ENCODE data around the gene ZFAND2A.
"Not testable (repeated sequence)": the region's sequence is repeated elsewhere in the genome, so short reads cannot be mapped to it uniquely, and the experiment has no call there.

ZFAND2A gene

DNA sequence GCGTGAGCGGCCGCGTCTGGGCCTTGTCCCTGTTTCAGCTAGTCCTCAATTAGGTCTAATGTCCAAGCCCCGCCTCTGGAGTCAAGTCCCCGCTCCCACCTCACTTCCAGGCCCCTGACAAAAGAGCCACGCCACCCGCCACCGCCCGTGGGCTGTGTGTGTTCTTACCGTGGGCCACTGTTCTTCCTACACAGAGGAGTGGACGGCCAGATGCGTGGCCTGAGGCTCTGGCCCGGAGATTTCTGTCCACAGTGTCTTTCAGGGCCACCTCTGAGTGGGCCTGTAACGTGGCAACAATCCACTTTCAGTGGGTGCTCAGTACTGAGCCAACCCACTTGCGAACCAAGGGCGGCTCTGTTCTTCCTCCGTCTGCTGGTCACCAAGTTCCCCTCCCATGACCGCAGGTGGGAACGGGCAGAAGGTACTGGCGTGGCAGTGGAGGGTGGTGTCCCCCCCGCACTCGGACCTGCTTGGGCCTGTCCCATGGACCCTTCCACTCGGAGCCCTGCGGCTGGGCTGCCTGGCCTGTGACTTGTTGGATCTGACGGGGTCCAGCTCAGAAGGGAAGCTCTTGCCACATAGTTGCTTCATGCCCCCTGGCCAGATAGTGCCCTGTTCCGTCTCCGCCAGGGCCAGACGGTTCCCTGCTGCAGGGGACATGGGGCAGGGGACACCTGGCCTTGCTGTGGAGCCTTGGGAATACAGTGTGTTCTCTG is 15.0 kb upstream of the ZFAND2A start:
- DNase-seq (ENCODE audit: low spot score): no peak

DNA sequence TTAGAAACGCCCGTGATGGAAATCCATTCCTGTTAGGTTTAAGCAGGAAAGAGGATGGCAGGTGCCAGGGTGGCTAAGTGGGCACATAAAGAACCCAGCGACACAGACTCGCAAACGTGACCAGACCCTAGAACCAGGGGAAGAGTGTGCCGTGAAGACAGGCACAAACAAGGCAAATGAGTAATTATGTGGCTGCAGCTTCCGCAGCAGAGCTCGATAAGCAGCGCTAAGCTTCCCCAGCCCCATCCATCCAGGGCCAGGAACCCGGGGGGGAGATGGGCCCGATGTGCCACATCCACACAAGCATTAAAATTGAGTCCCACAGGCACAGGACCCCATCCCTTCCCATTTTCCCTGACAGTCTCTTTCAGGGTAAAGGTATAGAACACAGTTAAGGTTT is 14.0 kb upstream of the ZFAND2A start:
- no peak for DNase-seq (ENCODE audit: low spot score)

DNA sequence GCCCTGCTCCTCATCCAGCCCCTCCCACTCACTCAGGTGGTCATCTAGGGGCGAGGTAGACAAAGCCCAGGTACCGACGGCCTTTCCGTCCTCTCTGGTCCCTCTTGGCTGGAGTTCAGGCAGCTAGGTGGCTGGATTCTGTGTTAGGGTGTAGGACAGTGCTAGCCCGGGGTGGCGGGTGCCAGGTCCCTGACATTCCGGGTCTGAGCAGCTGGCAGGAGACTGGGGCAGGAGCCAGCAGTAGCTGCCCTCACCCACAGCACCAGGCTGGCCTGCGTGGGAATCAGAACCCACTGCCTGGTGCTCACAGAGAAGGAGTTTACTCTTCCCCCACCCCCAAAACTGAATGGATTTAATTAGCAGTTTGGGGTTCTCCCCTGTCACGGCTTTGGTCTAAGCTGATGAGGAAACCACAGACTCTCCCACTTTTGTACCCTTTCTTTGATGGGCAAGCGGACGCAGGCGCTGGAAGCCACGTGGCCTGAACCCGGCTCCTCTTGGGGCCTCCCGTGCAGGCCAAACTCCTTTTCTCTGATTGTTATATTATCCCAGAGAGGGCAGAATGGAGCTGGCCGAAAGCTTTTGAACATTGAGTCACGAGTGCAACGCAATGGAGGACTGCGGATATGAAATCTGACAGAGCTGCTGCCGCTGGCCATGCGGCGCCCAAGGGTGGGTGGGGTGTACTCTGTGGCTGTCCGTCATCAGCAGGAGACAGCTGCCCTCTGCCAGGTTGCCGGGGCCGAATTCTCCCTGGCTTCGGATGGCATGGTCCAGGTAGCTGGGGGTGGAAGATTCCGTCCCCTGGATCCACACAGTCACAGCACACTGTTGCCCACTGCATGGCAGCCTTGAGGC is 12.9 kb upstream of the ZFAND2A start:
- no peak for DNase-seq (ENCODE audit: low spot score)

DNA sequence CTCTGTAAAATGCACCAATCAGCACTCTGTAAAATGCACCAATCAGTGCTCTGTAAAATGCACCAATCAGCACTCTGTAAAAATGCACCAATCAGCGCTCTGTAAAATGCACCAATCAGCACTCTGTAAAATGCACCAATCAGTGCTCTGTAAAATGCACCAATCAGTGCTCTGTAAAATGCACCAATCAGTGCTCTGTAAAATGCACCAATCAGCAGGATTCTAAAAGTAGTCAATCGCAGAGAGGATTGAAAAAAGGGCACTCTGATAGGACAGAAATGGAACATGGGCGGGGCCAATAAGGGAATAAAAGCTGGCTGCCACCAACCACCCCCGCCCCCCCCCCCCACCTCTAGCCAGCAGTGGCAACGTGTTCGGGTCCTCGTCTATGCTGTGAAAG is 11.5 kb upstream of the ZFAND2A start:
- DNase-seq (ENCODE audit: low spot score): not testable (repeated sequence)

DNA sequence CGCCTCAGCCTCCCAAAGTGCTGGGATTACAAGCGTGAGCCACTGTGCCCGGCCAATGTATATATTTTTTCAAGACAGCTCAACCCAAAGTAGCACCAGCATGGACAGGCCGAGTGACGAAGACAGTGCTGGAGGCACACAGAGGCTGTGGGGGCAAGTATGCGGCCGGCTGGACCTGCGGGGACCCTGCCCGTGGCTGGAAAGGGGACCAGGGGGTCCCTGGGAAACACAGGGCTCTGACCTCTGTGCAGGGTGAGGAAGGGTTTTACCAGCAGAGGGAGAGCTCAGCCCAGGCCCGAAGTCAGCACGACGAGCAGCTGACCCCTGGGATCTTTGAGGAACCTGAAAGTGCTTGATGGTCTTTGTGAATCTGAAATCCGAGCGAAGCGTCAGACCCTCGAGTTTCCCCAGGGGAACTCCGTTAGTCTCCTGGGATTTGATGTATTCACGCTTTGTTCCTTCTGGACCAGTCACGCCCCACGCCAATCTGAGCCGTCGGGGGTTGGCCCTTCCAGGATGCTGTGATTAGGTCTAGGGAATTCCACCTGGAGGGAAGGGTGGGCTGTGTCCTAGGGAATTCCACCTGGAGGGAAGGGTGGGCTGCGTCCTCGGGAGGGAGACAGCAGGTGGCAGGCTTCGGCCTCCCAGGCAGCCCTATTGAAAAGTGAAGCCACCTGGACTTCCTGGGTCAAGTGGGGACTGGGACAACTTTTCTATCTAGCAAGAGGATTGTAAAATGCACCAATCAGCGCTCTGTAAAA is 10.9 kb upstream of the ZFAND2A start:
- DNase-seq (ENCODE audit: low spot score): no peak

DNA sequence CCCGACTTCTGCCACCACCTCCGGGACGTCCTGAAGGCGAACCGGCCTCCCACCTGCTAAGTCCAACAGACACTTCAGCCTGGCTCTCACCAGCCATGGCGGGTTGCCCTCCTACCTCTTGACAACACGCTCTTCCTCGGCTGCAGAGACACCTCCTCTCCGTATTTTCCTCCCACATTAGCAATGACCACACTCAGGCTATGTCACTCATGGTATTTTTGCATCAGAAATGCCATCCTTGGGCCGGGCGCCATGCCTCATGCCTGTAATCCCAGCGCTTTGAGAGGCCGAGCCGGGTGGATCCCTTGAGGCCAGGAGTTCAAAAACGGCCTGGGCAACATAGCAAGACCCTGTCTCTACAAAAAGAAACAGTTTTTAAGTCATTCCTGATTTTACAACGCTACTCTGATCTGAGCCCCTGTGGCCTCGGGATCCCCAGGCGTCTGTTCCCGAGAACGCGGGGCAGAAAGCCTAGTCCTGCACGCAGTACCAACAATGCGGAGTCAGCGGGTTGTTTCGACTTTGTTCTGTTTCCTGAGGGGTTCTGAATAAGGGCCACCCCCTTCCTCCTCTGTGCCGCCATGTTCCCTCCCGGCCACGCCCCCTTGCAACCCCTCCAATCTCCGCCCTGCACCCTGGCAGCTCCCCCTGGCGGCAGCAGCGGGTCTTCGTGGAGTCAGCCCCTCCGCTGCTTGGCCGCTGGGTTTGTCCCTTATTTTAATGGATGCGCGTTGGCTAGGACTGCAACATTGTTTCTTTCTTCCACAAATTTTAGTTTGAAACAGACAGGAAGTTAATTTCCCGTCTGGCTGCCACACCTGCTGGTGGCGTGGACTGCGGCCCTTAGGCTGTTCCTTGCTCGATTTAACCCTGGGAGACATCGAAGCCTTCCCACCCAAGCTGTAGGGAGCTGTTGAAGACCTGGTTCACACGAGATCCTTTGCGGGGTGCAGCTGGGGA is 9.7 kb upstream of the ZFAND2A start:
- no peak for DNase-seq (ENCODE audit: low spot score)

DNA sequence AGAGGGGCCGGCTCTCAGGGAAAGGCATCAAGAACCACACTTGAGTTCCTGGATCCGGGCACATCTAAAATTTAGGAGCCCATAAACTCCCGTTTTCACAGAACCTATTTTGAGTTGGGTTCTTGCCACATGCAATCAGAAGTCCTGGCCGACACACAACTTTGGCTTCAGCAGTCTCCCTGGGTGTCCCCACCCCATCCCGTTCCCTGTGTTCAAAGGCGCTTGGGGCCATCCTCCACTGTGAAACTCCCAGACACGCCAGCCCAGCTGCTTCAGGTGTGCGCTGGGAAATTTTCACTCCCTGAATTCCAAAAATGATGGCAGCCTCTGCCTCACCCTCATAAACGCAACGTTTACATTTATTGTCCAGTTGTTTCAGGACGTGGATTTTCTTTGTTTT is 8.4 kb upstream of the ZFAND2A start:
- DNase-seq (ENCODE audit: low spot score): no peak

DNA sequence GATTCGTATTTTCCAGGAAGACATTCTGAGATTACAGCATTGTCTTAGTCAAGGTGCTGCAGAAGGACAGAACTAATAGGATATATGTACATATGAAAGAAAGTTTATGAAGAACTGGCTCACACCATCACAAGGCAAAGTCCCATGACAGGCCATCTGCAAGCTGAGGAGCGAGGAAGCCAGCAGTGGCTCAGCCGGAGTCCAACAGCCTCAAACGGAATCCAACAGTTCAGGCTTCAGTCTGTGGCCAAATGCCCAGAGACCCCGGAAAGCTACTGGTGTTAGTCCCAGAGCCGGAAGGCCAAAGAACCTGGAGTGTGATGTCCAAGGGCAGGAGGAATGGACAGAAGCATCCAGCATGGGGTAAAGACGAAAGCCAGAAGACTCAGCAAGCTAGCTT is 4.4 kb upstream of the ZFAND2A start:
- no peak for DNase-seq (ENCODE audit: low spot score)

DNA sequence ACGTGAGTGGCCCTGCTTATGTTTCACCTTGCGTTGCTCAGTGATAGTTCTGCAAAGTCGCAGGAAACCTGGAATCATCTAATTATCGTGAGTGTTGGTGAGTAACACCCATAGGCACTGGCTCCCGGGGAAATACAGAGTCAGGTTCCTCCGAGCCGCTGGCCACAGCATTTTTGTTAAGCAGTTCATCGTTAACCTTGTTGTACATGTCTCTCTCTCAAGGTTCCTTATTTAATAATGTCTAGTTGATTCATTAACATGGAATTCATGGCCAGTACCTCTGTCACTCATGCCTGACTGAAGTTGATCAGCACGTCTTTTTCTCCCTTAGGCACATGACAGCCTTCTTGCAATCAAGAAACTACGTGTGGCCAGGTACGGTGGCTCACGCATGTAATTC is 3.1 kb upstream of the ZFAND2A start:
- DNase-seq (ENCODE audit: low spot score): no peak

DNA sequence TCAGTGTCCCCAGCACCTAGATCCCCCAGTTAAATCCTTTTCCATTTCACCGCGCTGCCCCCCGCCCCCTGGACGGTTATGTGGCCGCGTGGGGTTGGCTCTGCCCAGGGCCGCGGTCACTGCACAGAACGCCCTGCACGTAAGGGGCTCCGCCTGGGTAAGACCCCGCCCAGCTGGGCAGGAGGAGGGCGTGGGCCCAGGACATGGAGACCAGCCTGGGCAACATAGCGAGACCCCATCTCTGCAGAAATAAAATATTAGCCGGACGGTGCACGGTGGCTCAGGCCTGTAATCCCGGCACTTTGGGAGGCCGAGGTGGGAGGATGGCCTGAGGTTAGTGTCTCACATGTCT is 650 bp upstream of the ZFAND2A start:
- DNase-seq (ENCODE audit: low spot score): no peak

DNA sequence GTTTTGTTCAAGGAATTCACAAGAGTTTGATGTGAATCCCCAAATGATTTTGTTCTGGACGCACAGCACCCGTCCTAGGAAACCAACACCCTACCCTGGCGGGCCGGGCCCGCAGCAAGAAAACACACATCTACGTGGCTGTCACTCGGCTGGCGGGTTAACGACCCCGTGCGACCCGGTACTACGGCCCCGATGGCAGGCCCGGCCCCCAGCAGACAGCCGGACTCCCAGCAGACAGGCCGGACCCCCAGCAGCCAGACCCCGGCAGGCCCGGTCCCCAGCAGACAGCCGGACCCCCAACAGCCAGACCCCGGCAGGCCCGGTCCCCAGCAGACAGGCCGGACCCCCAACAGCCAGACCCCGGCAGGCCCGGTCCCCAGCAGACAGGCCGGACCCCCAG is 765 bp downstream of the ZFAND2A start:
- not testable (repeated sequence) for DNase-seq (ENCODE audit: low spot score)

DNA sequence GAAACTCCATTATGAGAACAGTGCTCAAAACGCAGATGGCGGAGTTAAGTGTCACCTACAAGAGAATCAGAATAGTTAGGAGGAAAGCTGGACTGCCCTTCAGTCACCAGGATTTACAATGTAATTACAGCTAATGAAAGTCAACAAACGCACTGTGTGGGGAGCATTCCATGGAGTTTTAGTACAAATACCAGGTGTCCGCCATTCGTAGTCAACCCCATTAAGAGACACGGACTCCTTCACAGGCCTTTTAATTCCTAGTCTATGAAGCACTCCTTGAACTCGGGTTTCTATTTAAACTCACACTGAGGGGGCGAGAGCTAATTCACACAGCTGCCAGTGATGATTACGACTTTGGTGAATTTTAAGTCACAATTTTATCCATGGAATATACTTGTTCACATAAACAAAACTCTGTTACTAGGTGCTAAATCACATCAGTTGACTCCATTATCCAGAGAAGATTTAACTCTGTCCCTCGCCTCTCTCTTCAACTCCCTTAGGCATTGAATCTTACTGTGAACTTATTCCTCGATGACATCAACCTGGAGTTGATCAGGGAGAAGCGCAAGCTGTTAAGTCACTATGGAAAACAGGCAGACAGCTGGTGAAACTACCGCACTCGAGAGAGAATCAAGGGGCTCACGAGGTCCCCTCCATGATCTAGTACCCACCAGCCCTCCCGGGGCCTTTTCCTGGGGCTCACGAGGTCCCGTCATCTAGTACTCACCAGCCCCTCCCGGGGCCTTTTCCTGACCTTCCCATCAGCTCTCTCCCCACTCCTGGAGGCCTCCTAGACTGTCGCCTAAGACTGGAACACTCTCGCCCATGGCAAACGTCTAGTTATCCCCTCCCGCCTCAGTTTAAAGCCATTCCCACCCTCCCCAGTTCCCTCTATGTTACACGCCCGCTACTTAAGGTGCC is 1.5 kb downstream of the ZFAND2A start:
- DNase-seq (ENCODE audit: low spot score): no peak

DNA sequence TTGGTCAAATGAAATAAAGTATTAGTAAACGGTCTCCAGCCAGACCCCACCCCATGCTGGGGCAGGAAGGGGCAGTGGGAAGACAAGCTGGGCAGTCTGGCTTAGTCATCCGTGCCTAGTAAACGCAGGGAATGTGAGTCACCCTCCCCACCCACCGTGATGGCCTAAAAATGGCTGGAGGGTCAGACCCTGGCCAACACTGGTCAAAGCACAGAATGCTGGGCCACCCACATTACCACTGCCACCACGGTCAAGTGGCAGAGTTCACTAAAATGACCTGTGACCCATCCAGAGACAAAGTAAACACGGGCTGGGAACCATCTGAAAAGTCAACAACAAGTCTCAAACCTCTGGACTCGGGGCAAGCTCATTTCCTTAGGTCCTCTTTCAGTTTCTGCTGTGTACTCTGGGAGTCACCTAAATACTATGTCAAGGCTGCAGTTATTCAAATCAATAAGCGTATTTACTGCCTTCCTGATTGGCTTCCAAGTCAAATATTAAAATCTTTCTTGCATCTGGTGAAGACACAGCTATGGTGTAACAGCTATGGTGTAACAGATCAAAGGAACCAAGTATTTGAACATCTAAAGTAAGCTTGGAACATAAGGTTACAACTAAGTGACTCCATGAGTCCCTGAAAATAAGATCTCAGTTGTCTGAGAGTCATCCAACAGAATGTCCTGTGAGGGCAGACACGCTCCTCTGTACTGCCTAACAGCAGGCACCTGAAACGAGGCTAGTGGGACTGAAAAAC is 3.0 kb downstream of the ZFAND2A start:
- no peak for DNase-seq (ENCODE audit: low spot score)

DNA sequence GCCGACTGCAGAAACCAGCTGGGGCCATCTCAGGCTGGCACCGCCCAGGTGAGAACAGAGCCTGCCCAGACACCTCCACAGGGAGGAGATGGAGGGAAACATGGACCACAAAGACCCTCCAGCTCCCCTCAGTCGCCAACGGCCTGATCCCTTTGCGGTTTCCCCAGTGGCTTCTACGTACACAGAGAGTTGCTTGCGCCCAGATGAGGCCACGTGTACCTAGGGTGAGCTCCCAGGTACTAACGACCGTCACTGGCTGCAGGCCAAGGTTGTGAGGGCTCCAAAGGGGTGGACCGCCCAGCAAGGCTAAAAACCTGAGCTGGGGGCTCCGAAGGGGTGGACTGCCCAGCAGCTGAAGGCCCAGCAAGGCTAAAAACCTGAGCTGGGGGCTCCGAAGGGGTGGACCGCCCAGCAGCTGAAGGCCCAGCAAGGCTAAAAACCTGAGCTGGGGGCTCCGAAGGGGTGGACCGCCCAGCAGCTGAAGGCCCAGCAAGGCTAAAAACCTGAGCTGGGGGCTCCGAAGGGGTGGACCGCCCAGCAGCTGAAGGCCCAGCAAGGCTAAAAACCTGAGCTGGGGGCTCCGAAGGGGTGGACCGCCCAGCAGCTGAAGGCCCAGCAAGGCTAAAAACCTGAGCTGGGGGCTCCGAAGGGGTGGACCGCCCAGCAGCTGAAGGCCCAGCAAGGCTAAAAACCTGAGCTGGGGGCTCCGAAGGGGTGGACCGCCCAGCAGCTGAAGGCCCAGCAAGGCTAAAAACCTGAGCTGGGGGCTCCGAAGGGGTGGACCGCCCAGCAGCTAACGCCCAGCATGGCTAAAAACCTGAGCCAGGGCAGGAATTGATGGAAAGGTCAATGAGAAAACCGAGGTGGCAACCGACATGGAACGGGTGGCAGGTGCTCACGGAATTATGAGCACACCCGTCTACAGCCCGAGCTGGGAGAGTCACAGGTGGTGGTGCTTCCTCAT is 3.9 kb downstream of the ZFAND2A start:
- not testable (repeated sequence) for DNase-seq (ENCODE audit: low spot score)

DNA sequence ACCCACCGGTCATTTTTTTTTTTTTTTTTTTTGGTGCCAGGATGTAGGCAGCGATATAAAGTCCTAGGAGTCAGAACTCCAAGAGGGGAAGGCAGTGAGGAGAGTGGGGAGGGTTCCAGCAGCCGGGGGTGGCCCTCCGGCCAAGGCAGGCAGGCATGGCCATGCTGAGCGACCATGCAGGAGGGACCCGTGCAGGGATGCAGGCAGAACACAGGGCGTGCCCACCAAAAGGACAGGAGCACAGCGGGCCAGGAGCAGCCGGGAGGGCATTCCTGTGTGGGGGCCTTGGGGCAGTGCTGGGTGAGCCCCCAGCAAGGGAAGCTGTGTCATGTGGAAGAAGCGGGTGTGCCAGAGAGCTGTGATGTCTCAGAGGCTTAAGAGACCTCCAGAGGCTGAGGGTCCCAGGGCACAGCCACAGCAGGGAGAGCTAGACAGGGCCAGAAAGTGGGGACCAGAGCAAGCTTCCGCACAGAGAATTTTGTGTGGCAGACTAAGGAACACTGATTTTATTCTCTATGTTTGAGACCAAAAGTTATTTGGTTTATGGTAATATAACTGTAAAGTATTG is 5.7 kb downstream of the ZFAND2A start:
- no peak for DNase-seq (ENCODE audit: low spot score)

DNA sequence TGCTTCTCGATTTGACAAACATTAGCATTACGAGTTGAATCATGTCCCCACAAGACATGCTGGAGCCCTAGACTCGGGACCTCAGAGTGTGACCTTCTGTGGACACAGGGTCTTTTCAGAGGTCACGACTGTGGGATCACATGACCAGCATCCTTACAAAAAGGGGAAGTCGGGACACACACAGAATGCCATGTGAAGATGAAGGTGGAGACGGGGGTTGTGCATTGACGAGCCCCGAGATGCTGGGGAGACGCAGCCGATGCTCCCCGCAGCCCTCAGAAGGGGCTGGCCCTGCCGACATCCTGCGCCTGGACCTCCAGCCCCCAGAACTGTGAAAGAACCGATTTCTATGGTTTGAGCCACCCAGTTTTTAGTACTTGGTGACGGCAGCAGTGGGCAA is 7.5 kb downstream of the ZFAND2A start:
- no peak for DNase-seq (ENCODE audit: low spot score)

DNA sequence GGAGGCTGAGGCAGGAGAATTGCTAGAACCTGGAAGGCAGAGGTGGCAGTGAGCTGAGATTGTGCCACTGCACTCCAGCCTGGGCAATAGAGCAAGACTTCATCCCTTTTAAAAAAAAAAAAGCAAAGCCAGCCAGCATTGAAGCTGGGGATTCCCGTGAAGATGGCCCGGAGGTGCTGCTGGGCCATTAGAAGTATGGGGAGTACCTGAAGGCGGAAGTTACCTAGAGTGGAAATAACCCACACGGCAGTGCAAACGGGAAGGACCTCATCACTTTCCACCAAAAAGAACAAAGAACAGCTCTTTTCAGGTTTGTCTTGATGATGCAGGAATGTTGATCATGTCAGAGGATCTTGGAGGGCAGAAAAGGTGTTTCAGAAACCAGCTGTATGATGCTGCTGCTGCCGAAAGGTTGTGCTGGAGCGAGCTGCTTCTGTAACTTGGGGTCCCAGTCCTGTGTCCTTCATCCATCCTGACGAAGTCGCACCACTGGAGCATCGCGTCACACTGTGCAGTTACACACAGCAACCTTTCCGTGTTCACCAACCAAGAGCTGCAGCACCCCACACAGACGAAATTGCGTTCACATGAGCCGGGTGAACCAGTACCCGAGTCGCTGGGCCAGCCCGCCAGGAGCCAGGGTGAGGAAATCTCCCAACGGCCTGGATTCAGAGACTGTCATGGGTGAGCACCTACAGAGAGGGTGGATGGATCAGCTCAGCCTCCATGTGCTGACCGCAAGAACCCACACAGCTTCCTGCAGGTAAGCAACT is 8.2 kb downstream of the ZFAND2A start:
- no peak for DNase-seq (ENCODE audit: low spot score)

DNA sequence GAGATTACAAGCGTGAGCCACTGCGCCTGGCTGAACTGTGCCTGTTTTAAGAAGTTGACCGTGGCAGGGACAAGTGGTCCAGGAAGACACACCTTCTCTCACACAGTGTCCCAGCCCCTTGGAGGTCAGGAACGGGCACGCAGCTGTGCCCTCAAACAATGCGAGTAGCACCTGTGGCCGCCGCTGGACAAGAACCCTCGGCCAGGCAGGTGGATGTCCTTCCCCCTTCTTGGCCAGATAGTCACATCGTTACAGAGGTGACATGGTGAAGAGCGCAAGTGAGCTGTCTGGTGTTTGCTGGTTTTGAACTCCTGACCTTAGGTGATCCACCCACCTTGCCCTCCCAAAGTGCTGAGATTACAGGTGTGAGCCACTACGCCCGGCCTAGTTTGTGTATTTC is 8.8 kb downstream of the ZFAND2A start:
- DNase-seq (ENCODE audit: low spot score): no peak
